ENCODE results near the gene WDR33. TPM values are rescaled to one million over a fixed set of nuclear protein-coding genes. Genes with fewer than 3 reads are reported as not detected.

Gene WDR33
- total and polyA plus RNA-seq, 4 donors: 8.2 to 37.5 (median 22.4) TPM

DNA sequence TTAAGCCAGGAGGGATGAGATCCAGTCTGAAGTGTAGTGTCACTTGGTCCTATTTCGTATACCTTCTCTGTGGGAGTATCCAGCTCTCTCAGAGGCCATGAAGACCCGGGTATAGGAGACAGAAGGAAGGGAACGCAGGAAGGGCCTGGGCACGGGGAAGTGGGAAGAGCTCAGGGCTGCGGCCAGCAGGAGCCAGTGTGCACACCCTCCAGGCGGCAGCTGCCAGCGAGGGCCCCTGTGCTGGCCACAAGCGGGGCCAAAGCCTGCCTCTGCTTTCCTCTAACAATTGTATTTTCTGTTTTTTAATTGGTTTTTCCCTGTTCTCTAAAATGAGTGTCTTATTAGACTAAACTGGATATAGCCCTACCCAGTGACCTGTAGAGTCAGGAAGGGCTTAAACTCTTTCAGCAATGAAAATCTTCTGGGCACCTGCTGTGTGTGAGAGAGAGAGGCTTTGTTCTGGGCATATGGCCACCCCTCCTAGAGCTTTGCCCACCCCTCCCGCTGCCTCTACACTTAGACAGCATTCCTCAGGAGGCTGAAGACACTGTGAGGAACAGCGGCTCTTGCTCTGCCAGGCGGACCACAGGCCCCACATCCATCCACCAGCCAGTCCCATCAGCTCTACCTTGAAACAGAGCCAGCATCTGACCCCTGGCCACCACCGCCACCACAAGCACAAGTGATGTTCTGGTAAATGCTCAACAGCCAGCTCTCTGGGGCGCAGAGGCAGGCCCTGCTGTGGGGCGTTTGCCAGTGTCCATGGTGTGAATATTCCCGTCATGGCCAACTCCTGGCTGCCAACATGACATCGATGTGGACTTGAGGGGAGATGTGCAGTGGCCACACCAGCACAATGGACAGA is 155.5 kb downstream of the WDR33 start:
- Histone ChIP-seq H3K9me3 (ENCODE audit: control insufficient read depth in 4 of 4, low read length in 3 of 4) (no peaks in the 10 kb centered on the region), H3K27ac (ENCODE audit: low read depth in 1 of 2, low read length in 2 of 2) (no peak overlapping the region), H3K9ac (ENCODE audit: low read depth in 1 of 2, low read length in 2 of 2) (no peak overlapping the region), H3K4me3 (ENCODE audit: low read depth in 1 of 3, low read length in 3 of 3) (no peak overlapping the region), H3K36me3 (ENCODE audit: control insufficient read depth in 4 of 4, insufficient read depth in 3 of 4, low read depth in 1 of 4, low read length in 3 of 4) (peaks cover 0 to 14% (median 1%) of the 10 kb centered on the region in 4 donors), H3K4me1 (ENCODE audit: control insufficient read depth in 4 of 4, insufficient read depth in 4 of 4, low read length in 3 of 4) (peaks cover 0 to 7% (median 0%) of the 10 kb centered on the region in 4 donors), H3K27me3 (ENCODE audit: control insufficient read depth in 4 of 4, insufficient read depth in 4 of 4, low read length in 3 of 4) (no peaks in the 10 kb centered on the region)
- DNase-seq (ENCODE audit: low spot score): no peak
- WGBS: 91% methylated on average over 16 of the region's 16 CpGs
- TF ChIP-seq, protein P1, sequence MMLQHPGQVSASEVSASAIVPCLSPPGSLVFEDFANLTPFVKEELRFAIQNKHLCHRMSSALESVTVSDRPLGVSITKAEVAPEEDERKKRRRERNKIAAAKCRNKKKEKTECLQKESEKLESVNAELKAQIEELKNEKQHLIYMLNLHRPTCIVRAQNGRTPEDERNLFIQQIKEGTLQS (IDR thresholded peaks at IDR 0.05): no peak
- TF ChIP-seq, protein P2, sequence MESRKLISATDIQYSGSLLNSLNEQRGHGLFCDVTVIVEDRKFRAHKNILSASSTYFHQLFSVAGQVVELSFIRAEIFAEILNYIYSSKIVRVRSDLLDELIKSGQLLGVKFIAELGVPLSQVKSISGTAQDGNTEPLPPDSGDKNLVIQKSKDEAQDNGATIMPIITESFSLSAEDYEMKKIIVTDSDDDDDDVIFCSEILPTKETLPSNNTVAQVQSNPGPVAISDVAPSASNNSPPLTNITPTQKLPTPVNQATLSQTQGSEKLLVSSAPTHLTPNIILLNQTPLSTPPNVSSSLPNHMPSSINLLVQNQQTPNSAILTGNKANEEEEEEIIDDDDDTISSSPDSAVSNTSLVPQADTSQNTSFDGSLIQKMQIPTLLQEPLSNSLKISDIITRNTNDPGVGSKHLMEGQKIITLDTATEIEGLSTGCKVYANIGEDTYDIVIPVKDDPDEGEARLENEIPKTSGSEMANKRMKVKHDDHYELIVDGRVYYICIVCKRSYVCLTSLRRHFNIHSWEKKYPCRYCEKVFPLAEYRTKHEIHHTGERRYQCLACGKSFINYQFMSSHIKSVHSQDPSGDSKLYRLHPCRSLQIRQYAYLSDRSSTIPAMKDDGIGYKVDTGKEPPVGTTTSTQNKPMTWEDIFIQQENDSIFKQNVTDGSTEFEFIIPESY (IDR thresholded peaks at IDR 0.05): no peak

GRCh38 chr2:127654838-127655175 is 156.2 kb downstream of the WDR33 start:
- Histone ChIP-seq H3K4me3 (ENCODE audit: low read depth in 1 of 3, low read length in 3 of 3) (no peak overlapping the region), H3K27me3 (ENCODE audit: control insufficient read depth in 4 of 4, insufficient read depth in 4 of 4, low read length in 3 of 4) (no peaks in the 10 kb centered on the region), H3K9ac (ENCODE audit: low read depth in 1 of 2, low read length in 2 of 2) (no peak overlapping the region), H3K36me3 (ENCODE audit: control insufficient read depth in 4 of 4, insufficient read depth in 3 of 4, low read depth in 1 of 4, low read length in 3 of 4) (peaks cover 0 to 14% (median 1%) of the 10 kb centered on the region in 4 donors), H3K9me3 (ENCODE audit: control insufficient read depth in 4 of 4, low read length in 3 of 4) (no peaks in the 10 kb centered on the region), H3K27ac (ENCODE audit: low read depth in 1 of 2, low read length in 2 of 2) (no peak overlapping the region), H3K4me1 (ENCODE audit: control insufficient read depth in 4 of 4, insufficient read depth in 4 of 4, low read length in 3 of 4) (peaks cover 0 to 9% (median 0%) of the 10 kb centered on the region in 4 donors)
- 92% methylated on average over 8 of the region's 8 CpGs for WGBS
- no peak for DNase-seq (ENCODE audit: low spot score)
- TF ChIP-seq, protein P2 (IDR thresholded peaks at IDR 0.05): no peak
- TF ChIP-seq, protein P3, sequence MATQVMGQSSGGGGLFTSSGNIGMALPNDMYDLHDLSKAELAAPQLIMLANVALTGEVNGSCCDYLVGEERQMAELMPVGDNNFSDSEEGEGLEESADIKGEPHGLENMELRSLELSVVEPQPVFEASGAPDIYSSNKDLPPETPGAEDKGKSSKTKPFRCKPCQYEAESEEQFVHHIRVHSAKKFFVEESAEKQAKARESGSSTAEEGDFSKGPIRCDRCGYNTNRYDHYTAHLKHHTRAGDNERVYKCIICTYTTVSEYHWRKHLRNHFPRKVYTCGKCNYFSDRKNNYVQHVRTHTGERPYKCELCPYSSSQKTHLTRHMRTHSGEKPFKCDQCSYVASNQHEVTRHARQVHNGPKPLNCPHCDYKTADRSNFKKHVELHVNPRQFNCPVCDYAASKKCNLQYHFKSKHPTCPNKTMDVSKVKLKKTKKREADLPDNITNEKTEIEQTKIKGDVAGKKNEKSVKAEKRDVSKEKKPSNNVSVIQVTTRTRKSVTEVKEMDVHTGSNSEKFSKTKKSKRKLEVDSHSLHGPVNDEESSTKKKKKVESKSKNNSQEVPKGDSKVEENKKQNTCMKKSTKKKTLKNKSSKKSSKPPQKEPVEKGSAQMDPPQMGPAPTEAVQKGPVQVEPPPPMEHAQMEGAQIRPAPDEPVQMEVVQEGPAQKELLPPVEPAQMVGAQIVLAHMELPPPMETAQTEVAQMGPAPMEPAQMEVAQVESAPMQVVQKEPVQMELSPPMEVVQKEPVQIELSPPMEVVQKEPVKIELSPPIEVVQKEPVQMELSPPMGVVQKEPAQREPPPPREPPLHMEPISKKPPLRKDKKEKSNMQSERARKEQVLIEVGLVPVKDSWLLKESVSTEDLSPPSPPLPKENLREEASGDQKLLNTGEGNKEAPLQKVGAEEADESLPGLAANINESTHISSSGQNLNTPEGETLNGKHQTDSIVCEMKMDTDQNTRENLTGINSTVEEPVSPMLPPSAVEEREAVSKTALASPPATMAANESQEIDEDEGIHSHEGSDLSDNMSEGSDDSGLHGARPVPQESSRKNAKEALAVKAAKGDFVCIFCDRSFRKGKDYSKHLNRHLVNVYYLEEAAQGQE (IDR thresholded peaks at IDR 0.05): no peak
- TF ChIP-seq, protein P1 (IDR thresholded peaks at IDR 0.05): no peak
- TF ChIP-seq GABPA (IDR thresholded peaks at IDR 0.05 in 1 of 2, conservative IDR thresholded peaks at IDR 0.05 in 1 of 2): no peak
- TF ChIP-seq MAX (IDR thresholded peaks at IDR 0.05): no peak
- TF ChIP-seq FOXA2 (IDR thresholded peaks at IDR 0.05): no peak
- TF ChIP-seq TAF1 (conservative IDR thresholded peaks at IDR 0.05): no peak
- no peak for TF ChIP-seq NR2F2 (IDR thresholded peaks at IDR 0.05)
- no peak for TF ChIP-seq HNF4G (IDR thresholded peaks at IDR 0.05)
- TF ChIP-seq SP1 (IDR thresholded peaks at IDR 0.05): no peak
- TF ChIP-seq EGR1 (IDR thresholded peaks at IDR 0.05; ENCODE audit: low read depth in 2 of 2): no peak
- TF ChIP-seq JUND (IDR thresholded peaks at IDR 0.05): no peak
- no peak for TF ChIP-seq CTCF (IDR thresholded peaks at IDR 0.05; ENCODE audit: low read depth, low read length, missing input control)
- no peak for TF ChIP-seq YY1 (IDR thresholded peaks at IDR 0.05)
- no peak for TF ChIP-seq RXRA (IDR thresholded peaks at IDR 0.05)

Data from liver (tissue), 9 donors.